Neural crest cell (in vitro differentiated cells): ENCODE data around the gene ZDHHC5. TPM values are rescaled to one million over a fixed set of nuclear protein-coding genes. Genes with fewer than 3 reads are reported as not detected.
"Not testable (repeated sequence)": the region's sequence is repeated elsewhere in the genome, so short reads cannot be mapped to it uniquely, and the experiment has no call there.

Experiments
- DNase-seq: peaks from one replicate; pipeline ENCODE4 v3.0.0; 2021; ENCODE audit warnings: low read depth, mixed read lengths, low spot score
- H3K27ac Mint-ChIP-seq: one replicate; pipeline ENCODE4 v1.8.0; 2021; ENCODE audit warnings: mild to moderate bottlenecking, mixed read lengths; ENCODE audit not compliant: unreplicated experiment
- H3K27me3 Mint-ChIP-seq: 2 replicates; pipeline ENCODE4 v1.8.0; 2021; ENCODE audit warnings: low read depth, mild to moderate bottlenecking, mixed read lengths
- H3K36me3 Mint-ChIP-seq: 2 replicates; pipeline ENCODE4 v1.8.0; 2021; ENCODE audit warnings: low read depth, mild to moderate bottlenecking, mixed read lengths
- H3K4me1 Mint-ChIP-seq: 2 replicates; pipeline ENCODE4 v1.8.0; 2021; ENCODE audit warnings: mixed read lengths
- H3K4me3 Mint-ChIP-seq: one replicate; pipeline ENCODE4 v1.8.0; 2021; ENCODE audit warnings: mild to moderate bottlenecking, mixed read lengths
- H3K9me3 Mint-ChIP-seq: 2 replicates; pipeline ENCODE4 v1.8.0; 2021; ENCODE audit warnings: mixed read lengths
- CTCF ChIP-seq: fragments of 200-600 bp; sonication (generic); conservative IDR thresholded peaks from 2 replicates; pipeline ENCODE4 v1.5.0; 2021; ENCODE audit warnings: antibody characterized with exemption, mild to moderate bottlenecking
- total RNA-seq: library from RNA; stranded (reverse); gene quantifications from 2 replicates; pipeline ENCODE4 v1.2.1, GENCODE V29; 2021

ZDHHC5 gene
- total RNA-seq, 1 donor from 2014 or later: 50.1 TPM

GRCh38 chr11:57713835-57714234, 45.9 kb downstream of the ZDHHC5 start:
- no peak for DNase-seq
- Mint-ChIP-seq H3K4me1 (peaks cover 29% of the 10 kb centered on the region), H3K36me3 (peaks cover 13% of the 10 kb centered on the region), H3K4me3 (peak overlapping the region; percentile 94), H3K27me3 (no peaks in the 10 kb centered on the region), H3K9me3 (no peaks in the 10 kb centered on the region), H3K27ac (no peak overlapping the region)
- TF ChIP-seq CTCF: no peak

- not testable (repeated sequence) for H3K9me3 Mint-ChIP-seq
- peaks cover 13% of the 10 kb centered on the region for H3K36me3 Mint-ChIP-seq
These were observed 48.8 kb downstream of the ZDHHC5 start for GRCh38 chr11:57716726-57717125.

GRCh38 chr11:57727185-57727584, 59.3 kb downstream of the ZDHHC5 start:
- Mint-ChIP-seq H3K4me3 (no peak overlapping the region), H3K4me1 (peaks cover 6% of the 10 kb centered on the region), H3K27me3 (no peaks in the 10 kb centered on the region), H3K27ac (no peak overlapping the region), H3K36me3 (peaks cover 3% of the 10 kb centered on the region), H3K9me3 (no peaks in the 10 kb centered on the region)
- no peak for DNase-seq
- no peak for TF ChIP-seq CTCF

More at GRCh38 chr11:57716726-57717125, 48.8 kb downstream of the ZDHHC5 start:
- not testable (repeated sequence) for H3K27ac Mint-ChIP-seq, H3K4me3 Mint-ChIP-seq, DNase-seq, H3K27me3 Mint-ChIP-seq
- peaks cover 20% of the 10 kb centered on the region for H3K4me1 Mint-ChIP-seq

DNA sequence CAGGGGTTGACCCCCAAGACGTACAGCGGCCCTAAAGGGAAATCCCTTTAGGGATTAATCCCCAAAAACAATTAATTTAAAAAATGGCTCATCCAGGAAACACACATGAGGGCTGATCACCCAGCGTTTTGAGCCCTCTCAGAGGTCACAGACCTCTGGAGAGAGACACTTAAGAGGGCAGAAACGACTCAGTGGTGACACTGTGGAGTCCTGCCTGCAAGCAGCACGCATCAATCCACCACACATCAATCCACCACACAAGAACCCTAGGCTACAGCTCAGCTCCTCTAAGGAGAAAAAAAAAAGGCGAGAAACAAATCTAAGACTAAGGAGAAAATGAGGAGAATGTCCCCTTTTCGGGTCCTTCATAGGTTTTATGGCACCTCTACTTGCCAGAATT, 60.9 kb downstream of the ZDHHC5 start:
- H3K36me3 Mint-ChIP-seq: peaks cover 3% of the 10 kb centered on the region
- H3K4me3 Mint-ChIP-seq: no peak overlapping the region
- H3K27ac Mint-ChIP-seq: peak overlapping the region; percentile 67
- no peaks in the 10 kb centered on the region for H3K9me3 Mint-ChIP-seq
- DNase-seq: no peak
- no peaks in the 10 kb centered on the region for H3K27me3 Mint-ChIP-seq
- H3K4me1 Mint-ChIP-seq: peaks cover 6% of the 10 kb centered on the region
- no peak for TF ChIP-seq CTCF

DNA sequence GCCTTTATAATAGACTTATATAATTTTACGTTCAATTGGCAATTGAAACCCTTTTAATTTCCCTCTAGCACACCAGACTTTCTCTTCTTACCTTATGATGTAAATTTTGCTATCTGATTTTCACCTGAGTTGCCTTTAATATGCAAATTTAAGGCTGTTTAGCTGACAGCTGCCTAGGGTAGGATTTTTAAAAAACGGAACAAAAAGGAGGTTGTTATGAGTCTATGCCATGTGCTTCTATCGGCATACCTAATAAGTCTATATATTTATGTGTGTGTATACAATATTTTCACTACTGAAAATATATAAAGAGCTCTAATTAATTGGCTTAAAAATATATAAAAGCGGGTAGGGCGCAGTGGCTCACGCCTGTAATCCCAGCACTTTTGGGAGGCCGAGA, 61.6 kb downstream of the ZDHHC5 start:
- H3K27ac Mint-ChIP-seq: no peak overlapping the region
- no peak for DNase-seq
- H3K4me3 Mint-ChIP-seq: no peak overlapping the region

DNA sequence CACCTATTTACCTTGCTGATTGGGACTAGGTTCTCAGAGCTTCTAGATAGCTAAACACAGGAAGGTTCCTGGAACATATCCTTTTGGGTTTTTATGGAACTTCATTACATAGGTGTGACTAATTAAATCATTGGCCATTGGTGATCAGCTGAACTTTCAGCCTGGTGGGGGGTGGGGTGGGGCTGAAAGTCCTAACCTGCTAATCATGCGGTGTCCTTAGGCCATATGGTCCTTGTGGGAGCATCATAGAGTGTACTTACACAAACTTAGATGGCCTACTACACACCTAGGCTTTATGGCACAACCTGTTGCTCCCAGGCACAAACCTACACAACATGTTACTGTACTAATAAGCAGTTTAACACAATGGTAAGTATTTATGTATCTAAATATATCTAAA, 64.7 kb downstream of the ZDHHC5 start:
- Mint-ChIP-seq H3K36me3 (peaks cover 4% of the 10 kb centered on the region), H3K9me3 (no peaks in the 10 kb centered on the region), H3K4me1 (peaks cover 6% of the 10 kb centered on the region), H3K27ac (no peak overlapping the region), H3K27me3 (no peaks in the 10 kb centered on the region), H3K4me3 (no peak overlapping the region)
- no peak for DNase-seq
- no peak for TF ChIP-seq CTCF

More for the DNA sequence above, 61.6 kb downstream of the ZDHHC5 start:
- Mint-ChIP-seq H3K36me3 (peaks cover 3% of the 10 kb centered on the region), H3K4me1 (peaks cover 6% of the 10 kb centered on the region), H3K27me3 (no peaks in the 10 kb centered on the region), H3K9me3 (no peaks in the 10 kb centered on the region)
- no peak for TF ChIP-seq CTCF
